GM18868 (cell line): ENCODE measurements around the gene MYRF.

ENCODE experiments used
- ATAC-seq: cut with Tn5 transposase; IDR thresholded peaks from one replicate; pipeline ENCODE4 v1.9.1; 2021; ENCODE audit warnings: mild to moderate bottlenecking, moderate library complexity; ENCODE audit not compliant: unreplicated experiment

The MYRF gene

DNA sequence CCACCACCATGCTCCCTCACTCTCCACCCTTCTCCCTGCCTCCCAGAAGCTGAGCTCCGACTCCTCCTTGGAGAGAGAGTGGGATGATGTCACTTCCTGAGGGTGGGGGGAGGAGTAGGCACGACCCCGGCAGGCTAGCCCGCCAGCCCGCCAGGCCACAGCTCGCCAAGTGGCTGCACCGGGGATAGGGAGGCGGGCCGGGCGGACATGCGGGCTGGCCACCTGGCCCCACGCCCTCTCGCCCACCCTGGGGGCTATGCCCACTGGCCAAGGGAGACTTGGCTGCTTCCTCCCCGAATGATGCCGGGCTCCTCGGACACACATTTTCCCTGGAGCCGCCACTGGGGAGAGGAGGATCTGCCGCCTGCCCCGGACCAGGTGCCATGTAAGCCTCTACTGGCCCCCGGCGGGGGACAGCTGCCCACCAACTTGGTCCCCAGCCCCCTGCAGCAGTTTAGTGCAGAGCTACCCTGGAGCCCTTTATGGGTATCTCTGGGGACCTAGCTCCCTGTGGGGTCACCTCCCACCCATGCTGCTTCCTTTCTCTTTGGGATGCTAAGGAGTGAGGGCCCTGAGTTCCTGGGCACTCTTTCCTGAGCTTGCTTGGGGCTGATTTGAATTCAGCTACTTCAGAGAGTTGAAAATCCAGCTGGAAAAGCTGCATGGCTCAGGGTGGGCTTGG is 33.7 kb upstream of the MYRF start:
- no peak for ATAC-seq

DNA sequence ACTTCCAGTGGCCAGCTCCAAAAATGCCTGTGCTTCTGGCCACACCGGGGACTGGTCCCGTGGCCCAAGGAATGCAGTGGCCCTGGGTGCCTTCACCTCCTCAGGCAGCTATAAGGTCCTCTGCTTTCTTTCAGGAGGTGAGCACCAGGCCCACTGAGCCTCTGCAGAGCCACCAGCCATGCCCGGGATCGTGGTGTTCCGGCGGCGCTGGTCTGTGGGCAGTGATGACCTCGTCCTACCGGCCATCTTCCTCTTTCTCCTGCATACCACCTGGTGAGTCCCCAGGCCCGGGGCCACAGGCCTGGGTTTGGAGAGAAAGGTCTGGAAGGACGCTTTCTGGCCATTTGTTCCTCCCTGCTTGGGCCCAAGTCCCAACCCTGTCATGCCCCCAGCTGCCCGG is 32.5 kb upstream of the MYRF start:
- ATAC-seq, result no peak

DNA sequence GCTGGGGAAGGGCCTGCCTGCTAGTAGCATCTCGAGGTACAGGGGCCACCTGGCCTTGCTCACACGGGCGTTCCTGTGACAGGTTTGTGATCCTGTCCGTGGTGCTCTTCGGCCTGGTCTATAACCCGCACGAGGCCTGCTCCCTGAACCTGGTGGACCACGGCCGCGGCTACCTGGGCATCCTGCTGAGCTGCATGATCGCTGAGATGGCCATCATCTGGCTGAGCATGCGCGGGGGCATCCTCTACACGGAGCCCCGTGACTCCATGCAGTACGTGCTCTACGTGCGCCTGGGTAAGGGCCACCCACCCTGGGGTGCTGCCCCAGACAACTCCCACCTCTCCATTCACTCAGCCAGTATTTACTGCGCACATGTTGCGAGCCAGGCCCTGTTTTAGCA is 31.8 kb upstream of the MYRF start:
- no peak for ATAC-seq

DNA sequence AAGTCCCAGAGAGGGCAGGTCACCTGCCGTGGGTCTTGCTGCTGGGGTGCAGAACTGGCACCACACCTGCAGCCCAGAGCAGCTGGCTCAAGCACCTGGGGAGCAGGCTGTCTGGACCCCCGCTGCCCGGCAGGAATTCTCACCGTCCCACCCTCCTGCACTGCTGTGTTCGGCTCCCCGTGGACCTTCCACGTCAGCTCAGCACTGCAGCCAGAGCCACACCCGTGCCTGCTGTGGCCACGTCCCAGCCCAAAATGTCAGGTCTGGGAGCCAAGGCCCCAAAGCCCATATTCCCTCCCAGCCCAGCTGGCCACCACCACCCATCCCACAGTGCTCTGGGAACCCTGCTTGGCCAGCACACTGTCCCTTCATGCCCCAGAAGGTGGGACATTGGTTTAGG is 28.0 kb upstream of the MYRF start:
- ATAC-seq, result no peak

DNA sequence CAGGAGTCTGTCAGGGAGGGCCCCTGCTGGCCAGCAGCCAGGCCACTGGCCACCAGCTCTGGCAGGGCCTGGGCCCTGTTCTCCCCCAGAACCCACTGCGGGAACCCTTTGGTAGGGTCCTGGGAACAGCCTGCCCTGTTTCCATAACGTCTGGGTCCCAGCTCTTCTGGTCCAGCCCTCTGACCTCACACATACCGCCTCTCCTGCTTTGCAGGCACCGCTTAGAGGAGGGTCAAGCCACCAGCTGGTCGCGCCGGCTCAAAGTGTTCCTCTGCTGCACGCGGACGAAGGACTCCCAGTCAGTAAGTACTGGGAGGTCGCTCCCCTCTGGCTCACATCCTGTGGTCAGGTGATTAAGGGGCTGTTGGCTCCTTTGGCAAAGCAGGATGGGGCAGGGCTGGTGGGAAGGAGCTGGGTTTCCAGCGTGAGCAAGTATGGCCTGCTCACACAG is 26.6 kb upstream of the MYRF start:
- no peak for ATAC-seq

DNA sequence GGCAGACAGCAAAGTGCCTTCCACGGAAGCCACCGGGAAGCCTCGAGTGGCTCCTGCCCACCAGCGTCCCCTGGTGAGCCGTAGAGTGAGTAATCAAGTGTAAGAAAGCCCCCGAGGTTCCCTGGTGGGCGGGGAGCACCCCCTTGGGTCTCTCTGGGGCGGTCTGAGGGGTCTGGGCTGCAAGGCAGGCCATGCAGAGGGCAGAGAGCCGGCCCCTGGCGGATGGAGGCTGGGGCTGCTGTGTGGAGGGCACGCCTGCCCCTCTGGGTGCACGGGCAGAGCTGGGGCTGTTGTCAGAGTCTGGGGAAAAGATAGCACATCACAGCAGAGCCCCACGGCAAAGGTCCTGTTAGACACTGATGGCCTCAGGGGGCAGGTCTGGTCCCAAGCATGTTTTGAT is 25.7 kb upstream of the MYRF start:
- no peak for ATAC-seq

DNA sequence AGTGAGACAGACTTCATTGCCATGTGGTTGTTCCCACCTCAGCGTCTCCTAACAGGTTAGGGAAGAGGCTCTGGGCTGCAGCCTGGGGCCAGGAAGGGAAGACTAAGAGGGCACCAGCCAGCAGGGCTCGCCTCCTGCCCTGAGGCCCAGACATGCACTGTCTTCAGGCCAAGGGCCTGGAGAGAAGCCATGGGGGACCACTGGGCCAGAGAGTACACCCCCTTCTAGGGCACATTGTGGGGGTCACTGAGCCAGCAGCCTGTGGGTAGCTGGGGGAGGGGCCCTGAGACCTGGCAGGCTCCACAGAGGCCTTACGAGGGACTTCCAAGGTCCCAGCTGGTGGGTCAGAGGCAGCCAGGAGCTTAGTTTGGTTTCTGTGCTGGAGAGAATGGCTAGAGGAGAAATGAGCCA is 25.0 kb upstream of the MYRF start:
- no peak for ATAC-seq

DNA sequence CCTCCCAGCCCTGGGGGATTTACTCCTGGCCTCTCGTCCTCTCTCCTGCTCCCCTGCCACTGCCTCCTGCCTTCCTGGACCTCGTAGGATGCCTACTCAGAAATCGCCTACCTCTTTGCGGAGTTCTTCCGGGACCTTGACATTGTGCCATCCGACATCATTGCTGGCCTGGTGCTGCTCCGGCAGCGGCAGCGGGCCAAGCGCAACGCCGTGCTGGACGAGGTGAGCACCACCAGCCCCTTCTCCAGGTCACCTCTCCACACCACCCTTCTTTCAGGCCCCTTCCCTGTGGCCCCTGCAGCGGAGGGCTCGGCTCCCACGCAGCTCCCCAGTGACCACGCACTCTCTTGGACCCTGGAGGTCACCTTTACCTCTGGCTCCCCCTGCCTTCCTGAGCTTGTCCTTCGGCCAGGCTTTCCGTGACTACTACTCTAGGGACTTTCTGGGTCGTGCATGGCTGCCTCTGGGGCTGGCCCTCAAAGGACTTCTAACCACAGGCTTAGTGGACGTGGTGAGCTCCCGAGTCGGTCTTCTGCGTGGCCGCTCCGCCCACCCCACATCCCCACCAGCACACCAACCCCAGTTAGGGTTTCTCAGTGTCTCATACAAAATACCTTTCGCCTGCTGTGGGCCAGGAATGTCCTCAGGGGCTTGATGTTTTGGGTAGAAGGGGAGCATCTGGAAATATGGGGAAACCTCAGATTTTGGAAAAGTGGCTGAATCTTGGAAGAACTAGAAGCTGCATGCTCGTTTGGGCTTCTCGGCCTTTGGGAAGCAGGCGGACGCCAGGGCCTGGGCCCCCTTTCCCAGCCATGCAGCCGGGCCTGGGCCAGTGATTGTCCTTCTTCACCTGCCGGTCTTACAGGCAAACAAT is 24.1 kb upstream of the MYRF start:
- ATAC-seq, result no peak

DNA sequence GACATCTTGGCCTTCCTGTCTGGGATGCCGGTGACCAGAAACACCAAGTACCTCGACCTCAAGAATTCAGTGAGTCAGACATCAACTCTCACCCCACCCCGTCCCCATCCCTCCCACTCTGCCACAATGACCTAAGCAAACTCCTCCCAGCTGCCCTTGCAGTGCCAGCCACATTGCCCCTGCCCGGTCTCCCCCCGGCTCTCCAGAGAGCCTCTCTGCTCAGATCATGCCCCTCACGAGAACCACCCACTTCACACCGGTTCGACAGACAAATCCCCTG is 23.6 kb upstream of the MYRF start:
- ATAC-seq, result no peak

DNA sequence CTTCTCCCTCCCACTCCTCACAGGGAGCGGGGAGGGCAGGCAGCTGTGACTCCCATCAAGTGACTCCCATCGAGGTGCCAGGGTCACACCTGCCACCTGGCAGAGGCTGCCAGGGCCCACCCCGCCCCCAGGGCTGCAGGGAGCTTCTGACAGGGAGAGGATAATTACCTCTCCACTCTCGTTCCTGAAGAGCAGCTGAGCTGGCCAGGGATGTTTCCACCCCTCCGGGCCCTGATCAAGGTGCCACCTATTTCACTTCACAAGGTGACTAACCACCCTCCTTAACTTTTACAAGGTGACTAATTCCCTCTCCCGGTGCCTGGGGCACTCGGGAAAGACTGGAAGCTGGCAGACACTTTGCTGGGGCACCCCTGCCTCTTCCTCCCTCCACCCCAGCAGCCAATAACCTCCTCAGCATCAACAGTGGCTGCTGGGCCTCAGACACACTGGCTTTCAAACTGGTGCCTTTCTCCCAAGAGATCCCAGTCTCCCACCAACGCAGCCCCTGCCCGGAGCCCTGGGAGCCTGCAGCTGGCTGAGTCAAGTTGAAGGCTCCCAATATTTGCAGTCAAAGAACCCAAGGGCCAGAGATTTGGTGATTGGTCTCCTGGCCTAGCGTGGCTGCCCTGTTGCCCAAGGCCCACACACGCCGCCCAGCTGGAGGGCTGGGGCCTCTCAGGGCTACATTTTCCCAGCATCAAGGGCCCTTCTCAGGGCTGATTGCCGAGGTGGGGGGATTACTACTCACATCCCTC is 22.0 kb upstream of the MYRF start:
- ATAC-seq, result no peak

DNA sequence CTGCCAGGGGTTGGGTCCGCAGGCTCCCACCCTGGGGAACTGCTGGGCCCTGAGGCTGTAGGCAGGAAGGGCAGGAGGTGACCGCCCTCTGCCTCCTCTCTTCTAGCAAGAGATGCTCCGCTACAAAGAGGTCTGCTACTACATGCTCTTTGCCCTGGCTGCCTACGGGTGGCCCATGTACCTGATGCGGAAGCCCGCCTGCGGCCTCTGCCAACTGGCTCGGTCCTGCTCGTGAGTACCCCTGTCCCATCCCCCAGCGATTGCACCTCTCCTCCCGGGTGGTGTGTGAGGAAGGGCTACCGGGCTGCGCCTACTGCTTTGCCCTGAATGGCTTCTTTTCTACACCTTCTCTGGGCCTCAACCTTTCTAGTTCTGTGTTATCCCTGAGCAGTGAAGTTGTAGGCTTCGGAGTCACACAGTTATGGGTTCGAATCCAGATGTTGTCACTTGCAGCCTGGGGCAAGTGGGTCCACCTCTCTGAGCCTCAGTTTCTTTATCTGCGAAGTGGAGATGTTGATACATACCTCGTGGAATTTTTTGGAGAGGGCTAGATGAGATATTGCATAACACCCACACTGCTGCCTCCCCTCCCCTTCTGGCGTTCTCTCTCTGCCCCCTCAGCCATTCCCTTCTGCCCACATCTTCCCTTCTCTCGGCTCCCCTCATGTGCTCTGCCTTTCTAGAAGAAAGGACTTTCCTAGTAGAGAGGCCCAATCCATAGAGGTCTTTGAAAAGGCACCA is 21.1 kb upstream of the MYRF start:
- ATAC-seq, result no peak

DNA sequence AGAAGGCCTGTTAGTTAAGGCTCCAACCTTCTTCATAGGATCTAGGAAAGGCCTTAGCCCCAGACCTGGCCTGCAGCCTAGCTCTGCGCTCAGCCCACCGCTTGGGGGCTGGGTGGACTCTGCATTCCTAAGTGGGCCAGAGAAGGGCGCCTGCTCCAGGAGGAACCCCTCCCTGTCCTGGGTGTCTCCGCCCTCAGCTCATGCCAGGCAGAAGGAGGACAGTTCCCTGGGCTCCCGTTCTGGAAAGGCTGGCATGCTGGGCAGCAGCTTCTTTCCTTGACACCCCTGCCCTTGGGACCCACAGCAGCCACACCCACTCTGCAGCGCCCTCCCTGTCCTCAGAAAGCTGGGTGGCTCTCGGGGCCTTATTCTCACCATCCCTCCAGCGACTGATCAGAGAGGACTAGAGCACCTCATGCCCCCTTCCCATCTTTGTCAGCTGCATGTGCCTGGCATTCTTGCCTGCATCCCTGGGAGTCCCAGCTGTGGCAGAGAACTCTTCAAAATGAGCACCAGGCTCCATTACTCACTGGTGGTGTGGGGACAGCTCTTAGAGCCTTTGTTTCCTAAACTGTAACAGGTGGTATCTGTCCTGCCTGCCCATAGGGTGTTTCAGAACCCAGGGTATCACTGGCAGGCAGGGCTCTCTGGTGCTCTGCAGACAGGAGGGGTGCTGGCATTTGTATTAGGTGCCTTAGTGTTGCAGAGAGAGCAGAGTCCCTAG is 20.3 kb upstream of the MYRF start:
- ATAC-seq, result no peak

DNA sequence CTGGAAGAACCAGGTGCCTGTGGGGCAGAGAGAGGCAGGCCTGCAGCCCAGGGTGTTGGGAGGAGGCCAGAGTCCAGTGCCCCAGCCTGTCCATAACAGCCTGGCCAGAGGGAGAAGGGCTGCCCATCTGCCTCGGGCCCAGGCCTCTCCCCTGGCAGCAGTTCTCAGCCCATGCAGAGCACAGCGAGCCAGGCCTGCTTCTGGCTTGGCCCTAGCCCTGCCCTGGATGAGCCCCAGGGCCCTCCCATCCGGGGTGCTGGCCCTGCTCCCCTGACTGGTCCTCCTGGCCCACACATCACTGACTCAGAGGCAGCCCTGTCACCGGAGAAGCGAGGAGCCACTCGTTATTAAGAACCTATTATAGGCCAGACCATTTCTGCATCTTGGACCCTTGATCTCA is 19.7 kb upstream of the MYRF start:
- no peak for ATAC-seq

DNA sequence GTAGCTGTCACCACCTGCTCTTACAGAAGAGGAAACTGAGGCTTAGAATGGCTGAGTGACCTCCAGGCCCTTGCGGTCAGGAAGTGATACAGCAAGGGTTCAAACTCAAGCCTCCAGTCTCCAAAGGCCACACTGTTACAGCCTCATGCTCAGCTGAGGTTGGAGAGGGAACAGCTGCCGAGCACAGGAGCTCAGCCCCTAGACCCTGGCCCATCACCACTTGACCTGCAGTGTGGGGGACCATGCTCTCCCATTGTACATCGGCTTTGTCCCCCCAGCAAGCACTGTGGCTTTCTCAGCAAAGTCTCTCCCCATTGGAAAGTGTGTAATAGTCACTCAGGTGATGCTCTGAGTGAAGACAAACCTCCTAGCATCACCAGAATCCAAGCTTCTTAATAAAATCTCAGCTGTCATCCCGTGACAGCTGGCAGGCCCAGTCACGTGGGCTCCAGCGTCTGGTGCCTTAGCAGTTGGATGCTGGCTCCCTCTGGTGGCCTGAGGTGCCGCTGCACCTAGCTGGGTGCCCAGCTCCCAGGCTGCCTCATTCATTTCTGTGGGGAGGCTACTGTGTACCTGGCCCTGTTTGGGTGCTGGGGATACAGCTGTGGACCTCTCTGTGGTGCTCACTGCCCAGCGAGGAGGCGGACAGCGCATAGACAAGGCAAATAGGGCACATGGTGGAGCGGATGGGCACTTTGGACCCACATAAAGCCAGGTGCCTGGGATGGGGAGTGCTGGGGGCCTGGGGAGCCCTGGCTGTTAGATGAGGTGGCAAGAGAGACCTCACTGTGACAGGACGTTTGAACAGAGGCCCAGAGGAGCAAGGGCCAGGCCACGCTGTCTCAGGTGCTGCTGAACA is 19.1 kb upstream of the MYRF start:
- ATAC-seq, result peak; percentile 88

DNA sequence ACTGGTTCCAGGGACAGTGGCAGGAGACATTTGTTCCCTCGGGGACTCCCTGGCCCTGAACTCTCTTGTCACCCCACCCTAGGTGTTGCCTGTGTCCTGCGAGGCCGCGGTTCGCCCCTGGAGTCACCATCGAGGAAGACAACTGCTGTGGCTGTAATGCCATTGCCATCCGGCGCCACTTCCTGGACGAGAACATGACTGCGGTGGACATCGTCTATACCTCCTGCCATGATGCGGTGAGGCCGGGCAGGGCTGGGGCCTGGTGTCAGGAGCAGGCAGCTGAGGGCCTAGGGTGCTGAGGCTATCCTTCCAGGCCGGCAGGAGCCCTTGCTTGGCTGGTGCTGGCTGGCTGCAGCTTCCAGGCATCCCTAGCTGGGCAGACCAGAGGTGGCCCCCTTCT is 17.7 kb upstream of the MYRF start:
- no peak for ATAC-seq

DNA sequence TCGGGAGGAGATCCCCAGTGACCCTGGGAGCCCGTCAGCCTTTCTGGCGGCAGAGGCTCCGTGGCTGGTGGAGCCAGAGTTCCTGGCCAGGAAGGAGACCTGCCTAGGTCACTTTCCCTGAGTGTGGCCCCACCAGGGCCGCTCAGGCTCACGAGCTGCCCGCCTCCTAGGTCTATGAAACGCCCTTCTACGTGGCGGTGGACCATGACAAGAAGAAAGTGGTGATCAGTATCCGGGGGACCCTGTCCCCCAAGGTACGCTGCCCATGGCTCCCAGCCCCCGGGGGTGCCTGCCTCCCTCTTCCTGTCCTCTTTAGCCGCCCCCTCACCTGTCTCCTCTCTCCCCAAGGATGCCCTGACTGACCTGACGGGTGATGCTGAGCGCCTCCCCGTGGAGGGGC is 17.0 kb upstream of the MYRF start:
- ATAC-seq, result no peak

DNA sequence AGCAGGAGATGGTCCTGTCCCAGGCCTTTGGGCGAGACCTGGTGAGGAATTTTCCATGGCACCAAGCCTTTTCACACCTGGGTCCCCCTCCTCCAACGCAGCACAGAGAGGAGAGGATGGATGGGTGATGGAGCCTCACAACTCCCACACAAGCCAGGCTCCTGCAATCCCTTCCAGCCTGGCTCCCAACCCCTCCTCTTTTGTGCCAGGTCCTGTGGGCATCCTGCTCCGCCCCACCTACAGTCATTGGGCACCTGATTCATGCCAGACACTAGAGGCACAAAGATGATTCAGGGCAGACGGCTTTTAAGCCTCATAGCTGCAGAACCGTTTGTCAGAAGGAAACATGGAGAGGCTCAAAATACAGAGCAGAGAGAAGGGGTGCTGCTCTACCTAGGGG is 16.1 kb upstream of the MYRF start:
- ATAC-seq, result no peak

DNA sequence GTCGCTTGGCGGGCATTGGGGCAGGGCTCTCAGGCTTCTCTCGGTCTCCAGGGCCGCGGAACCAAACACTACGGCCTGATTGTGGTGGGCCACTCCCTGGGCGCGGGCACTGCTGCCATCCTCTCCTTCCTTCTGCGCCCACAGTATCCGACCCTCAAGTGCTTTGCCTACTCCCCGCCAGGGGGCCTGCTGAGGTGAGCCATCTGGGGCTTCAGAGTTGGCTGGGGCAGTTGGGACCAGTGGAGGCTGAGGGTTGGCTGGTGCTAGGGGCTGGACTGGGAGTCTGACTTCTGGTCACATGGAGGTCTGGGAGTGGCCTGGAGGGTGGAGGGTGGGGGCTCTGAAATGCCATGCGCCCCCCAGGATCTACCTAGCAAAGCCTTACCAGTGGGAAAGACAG is 15.3 kb upstream of the MYRF start:
- ATAC-seq, result no peak

DNA sequence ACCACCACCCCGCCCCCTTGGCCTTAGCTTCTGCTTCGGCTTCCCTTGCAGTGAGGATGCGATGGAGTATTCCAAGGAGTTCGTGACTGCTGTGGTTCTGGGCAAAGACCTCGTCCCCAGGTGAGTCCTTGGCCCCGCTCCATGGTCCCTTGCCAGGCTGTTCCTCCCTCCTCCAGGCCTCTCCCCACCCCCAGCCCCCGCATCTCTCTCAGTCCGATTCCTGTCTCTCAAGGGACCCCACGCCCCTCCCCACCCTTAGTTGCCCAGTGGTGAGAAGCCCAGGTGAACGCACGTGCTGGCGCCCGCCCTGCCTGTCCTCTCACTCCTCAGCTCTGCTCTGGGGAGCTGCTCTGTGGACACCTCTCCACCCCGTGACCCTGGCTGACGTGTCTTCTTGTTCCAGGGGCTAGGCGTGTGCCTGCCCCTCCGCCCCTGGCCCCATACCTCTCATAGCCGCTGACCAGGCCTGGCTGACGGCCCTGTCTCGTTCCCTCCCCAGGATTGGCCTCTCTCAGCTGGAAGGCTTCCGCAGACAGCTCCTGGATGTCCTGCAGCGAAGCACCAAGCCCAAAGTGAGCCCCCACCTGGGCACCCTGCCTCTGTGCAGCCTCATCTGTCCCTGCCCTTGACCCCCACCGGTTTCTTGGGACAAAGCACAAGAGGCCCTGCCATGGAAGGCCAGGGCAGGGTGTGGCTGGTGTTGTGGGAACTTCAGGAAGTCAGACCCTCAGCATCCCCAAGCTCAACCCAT is 14.6 kb upstream of the MYRF start:
- no peak for ATAC-seq
